GM12891 (cell line): ENCODE measurements around the gene AVEN.

Source experiments
- PAX5 ChIP-seq: IDR thresholded peaks from 2 replicates; pipeline ENCODE4 v1.6.1; 2011; ENCODE audit warnings: low read length, moderate library complexity, mild to moderate bottlenecking; ENCODE audit not compliant: insufficient read depth, severe bottlenecking
- POLR2A ChIP-seq: IDR thresholded peaks from 2 replicates; pipeline ENCODE4 v1.6.1; 2011; ENCODE audit warnings: low read depth, low read length, control low read depth
- POLR2AphosphoS5 ChIP-seq: IDR thresholded peaks from 2 replicates; pipeline ENCODE4 v1.6.1; 2011; ENCODE audit warnings: low read depth, low read length, control low read depth
- POU2F2 ChIP-seq: IDR thresholded peaks from 2 replicates; pipeline ENCODE4 v1.6.1; 2011; ENCODE audit warnings: low read depth, mild to moderate bottlenecking, control low read depth, low read length, moderate library complexity
- SPI1 ChIP-seq: IDR thresholded peaks from 2 replicates; pipeline ENCODE4 v1.6.1; 2011; ENCODE audit warnings: low read depth, low read length, control low read depth
- TAF1 ChIP-seq: IDR thresholded peaks from 2 replicates; pipeline ENCODE4 v1.6.1; 2011; ENCODE audit warnings: low read depth, low read length, control low read depth

- TF ChIP-seq POLR2AphosphoS5: no peak
- TF ChIP-seq POLR2A: no peak
- no peak for TF ChIP-seq TAF1
- TF ChIP-seq SPI1: no peak
- no peak for TF ChIP-seq PAX5
- no peak for TF ChIP-seq POU2F2
Measured at GRCh38 chr15:33985287-33985686, 53.7 kb downstream of the AVEN start.
